Brain microvascular endothelial cell (primary cell): ENCODE data around the gene B4GALNT3.

Source experiments
- DNase-seq: peaks from one replicate; pipeline ENCODE4 v3.0.0-alpha.2; 2020
- H3K27ac ChIP-seq: fragments of 250-450 bp; sonication (Bioruptor Pico); 2 replicates; pipeline ENCODE4 v1.5.1; 2020; ENCODE audit warnings: mild to moderate bottlenecking, moderate library complexity
- H3K27me3 ChIP-seq: fragments of 250-450 bp; sonication (Bioruptor Pico); replicated peaks from 2 replicates; pipeline ENCODE4 v1.5.1; 2020; ENCODE audit warnings: mild to moderate bottlenecking
- H3K36me3 ChIP-seq: fragments of 250-450 bp; sonication (Bioruptor Pico); replicated peaks from 2 replicates; pipeline ENCODE4 v1.5.1; 2020; ENCODE audit warnings: mild to moderate bottlenecking
- H3K4me3 ChIP-seq: 2 replicates; pipeline ENCODE4 v1.5.1; 2011; ENCODE audit warnings: low read depth, mild to moderate bottlenecking, control low read depth, low read length, moderate library complexity
- CTCF ChIP-seq: IDR thresholded peaks from 2 replicates; pipeline ENCODE4 v1.5.1; 2011; ENCODE audit warnings: low read depth, mild to moderate bottlenecking, moderate library complexity, low read length, control low read depth, inconsistent platforms; ENCODE audit errors: missing control alignments
- in situ Hi-C: cut with HindIII; loops from 2 replicates; pipeline ENCODE4 v1.10.0; 2017; ENCODE audit warnings: low sequenced_read_pairs, low pct_ligation_motif_present

B4GALNT3 gene

GRCh38 chr12:546920-547845 is 87.4 kb downstream of the B4GALNT3 start:
- Histone ChIP-seq H3K27ac (no peak overlapping the region), H3K36me3 (no peaks in the 10 kb centered on the region), H3K27me3 (peaks cover 10% of the 10 kb centered on the region), H3K4me3 (no peak overlapping the region)
- DNase-seq, result no peak
- TF ChIP-seq CTCF, result peak; percentile 99
- in situ Hi-C loops, result no loop called here

- in situ Hi-C loops, result no loop called here
- Histone ChIP-seq H3K27ac (no peak overlapping the region), H3K27me3 (peaks cover 13% of the 10 kb centered on the region), H3K4me3 (no peak overlapping the region), H3K36me3 (no peaks in the 10 kb centered on the region)
- TF ChIP-seq CTCF, result no peak
- no peak for DNase-seq
Observed at GRCh38 chr12:547883-548470, 88.2 kb downstream of the B4GALNT3 start.

GRCh38 chr12:549476-550082 is 89.8 kb downstream of the B4GALNT3 start:
- no peak for TF ChIP-seq CTCF
- in situ Hi-C loops, result no loop called here
- no peak for DNase-seq
- no peak overlapping the region for H3K4me3 ChIP-seq
- peaks cover 13% of the 10 kb centered on the region for H3K27me3 ChIP-seq
- H3K36me3 ChIP-seq, result no peaks in the 10 kb centered on the region
- H3K27ac ChIP-seq, result no peak overlapping the region

- Histone ChIP-seq H3K27ac (no peak overlapping the region), H3K27me3 (peaks cover 10% of the 10 kb centered on the region), H3K36me3 (no peaks in the 10 kb centered on the region), H3K4me3 (no peak overlapping the region)
- no peak for TF ChIP-seq CTCF
- no peak for DNase-seq
- in situ Hi-C loops, result no loop called here
Observed at GRCh38 chr12:550473-551260, 90.9 kb downstream of the B4GALNT3 start.

- no peak for DNase-seq
- TF ChIP-seq CTCF, result no peak
- Histone ChIP-seq H3K4me3 (no peak overlapping the region), H3K36me3 (no peaks in the 10 kb centered on the region), H3K27me3 (peaks cover 10% of the 10 kb centered on the region), H3K27ac (no peak overlapping the region)
- in situ Hi-C loops, result no loop called here
Observed at GRCh38 chr12:552466-552865, 92.7 kb downstream of the B4GALNT3 start.
